Fibroblast of lung (primary cell): ENCODE measurements around the gene U2AF1L4.

Experiments used
- EZH2 ChIP-seq: IDR thresholded peaks from 2 replicates; pipeline ENCODE4 v1.5.1; 2012; ENCODE audit warnings: low read length, control low read depth, mild to moderate bottlenecking; ENCODE audit errors: missing control alignments
- TF ChIP-seq, protein P1 (sequence below), 2 donors: IDR thresholded peaks in 1 of 2; conservative IDR thresholded peaks in 1 of 2; 1 replicate in 1 of 2; 2 replicates in 1 of 2; pipeline ENCODE4 v1.5.1; 2011 to 2012; ENCODE audit warnings: low read length in 2 of 2, control low read depth in 1 of 2, inconsistent platforms in 1 of 2, low read depth in 1 of 2, mild to moderate bottlenecking in 1 of 2

DNA sequence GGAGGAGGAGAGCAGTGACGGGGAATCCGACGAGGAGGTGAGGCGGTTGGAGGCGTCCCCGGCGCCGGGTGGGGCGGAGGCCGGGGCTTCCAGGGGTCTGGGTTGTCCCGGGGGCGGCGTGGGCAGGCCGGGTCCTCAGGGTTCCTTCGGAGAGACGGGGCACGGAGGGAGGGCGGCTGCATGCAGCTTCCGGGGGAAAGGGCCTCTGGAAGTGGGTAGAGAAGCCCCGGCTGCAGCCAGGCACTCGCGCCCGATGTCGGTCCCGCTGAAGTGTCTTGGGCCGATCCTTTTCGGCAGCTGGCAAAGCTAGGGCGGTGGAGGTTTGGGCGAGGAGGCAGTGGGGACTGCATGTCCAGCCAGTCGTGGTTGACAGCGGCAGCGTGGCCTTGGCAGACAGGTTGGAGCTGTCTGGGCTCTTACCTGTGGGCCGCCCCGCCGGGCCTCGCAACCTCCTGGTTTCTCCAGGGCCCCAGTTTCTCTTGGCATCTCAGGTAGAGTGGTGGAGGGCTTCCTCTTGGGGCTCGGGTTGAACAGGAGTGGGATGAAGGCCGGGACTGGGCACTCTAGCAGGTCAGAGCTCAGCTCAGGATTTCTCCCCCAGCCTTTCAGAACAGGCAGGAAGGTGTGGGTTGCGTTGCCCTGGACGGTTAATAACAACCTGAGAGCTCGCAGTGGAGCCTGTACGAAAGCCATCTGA, 26.7 kb downstream of the U2AF1L4 start:
- TF ChIP-seq, protein P1, sequence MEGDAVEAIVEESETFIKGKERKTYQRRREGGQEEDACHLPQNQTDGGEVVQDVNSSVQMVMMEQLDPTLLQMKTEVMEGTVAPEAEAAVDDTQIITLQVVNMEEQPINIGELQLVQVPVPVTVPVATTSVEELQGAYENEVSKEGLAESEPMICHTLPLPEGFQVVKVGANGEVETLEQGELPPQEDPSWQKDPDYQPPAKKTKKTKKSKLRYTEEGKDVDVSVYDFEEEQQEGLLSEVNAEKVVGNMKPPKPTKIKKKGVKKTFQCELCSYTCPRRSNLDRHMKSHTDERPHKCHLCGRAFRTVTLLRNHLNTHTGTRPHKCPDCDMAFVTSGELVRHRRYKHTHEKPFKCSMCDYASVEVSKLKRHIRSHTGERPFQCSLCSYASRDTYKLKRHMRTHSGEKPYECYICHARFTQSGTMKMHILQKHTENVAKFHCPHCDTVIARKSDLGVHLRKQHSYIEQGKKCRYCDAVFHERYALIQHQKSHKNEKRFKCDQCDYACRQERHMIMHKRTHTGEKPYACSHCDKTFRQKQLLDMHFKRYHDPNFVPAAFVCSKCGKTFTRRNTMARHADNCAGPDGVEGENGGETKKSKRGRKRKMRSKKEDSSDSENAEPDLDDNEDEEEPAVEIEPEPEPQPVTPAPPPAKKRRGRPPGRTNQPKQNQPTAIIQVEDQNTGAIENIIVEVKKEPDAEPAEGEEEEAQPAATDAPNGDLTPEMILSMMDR (conservative IDR thresholded peaks at IDR 0.05 in 1 of 2, IDR thresholded peaks at IDR 0.05 in 1 of 2; ENCODE audit: low read depth in 1 of 2, low read length in 2 of 2), result no peak
- no peak for TF ChIP-seq EZH2
